ENCODE measurements around the gene ZFYVE27.

The ZFYVE27 gene

GRCh38 chr10:97726636-97727178 lies 10.2 kb upstream of the ZFYVE27 start:
- H3K27ac ChIP-seq = no peak overlapping the region
- no peak for TF ChIP-seq CTCF (IDR thresholded peaks at IDR 0.05)
- TF ChIP-seq ZFX (IDR thresholded peaks at IDR 0.05; ENCODE audit: borderline replicate concordance) = no peak

GRCh38 chr10:97729014-97729413 lies 7.9 kb upstream of the ZFYVE27 start:
- TF ChIP-seq CTCF (IDR thresholded peaks at IDR 0.05) (no peak), ZFX (IDR thresholded peaks at IDR 0.05; ENCODE audit: borderline replicate concordance) (no peak)
- no peak overlapping the region for H3K27ac ChIP-seq

- H3K27ac ChIP-seq = no peak overlapping the region
- TF ChIP-seq CTCF (IDR thresholded peaks at IDR 0.05) (peak; percentile 87), ZFX (IDR thresholded peaks at IDR 0.05; ENCODE audit: borderline replicate concordance) (no peak)
These were observed 5.4 kb upstream of the ZFYVE27 start for GRCh38 chr10:97731346-97732051.

- H3K27ac ChIP-seq = no peak overlapping the region
- TF ChIP-seq CTCF (IDR thresholded peaks at IDR 0.05) (peak; percentile 48), ZFX (IDR thresholded peaks at IDR 0.05; ENCODE audit: borderline replicate concordance) (no peak)
These were observed 4.9 kb upstream of the ZFYVE27 start for GRCh38 chr10:97732052-97732359.

- TF ChIP-seq ZFX (IDR thresholded peaks at IDR 0.05; ENCODE audit: borderline replicate concordance) = no peak
- no peak for TF ChIP-seq CTCF (IDR thresholded peaks at IDR 0.05)
- no peak overlapping the region for H3K27ac ChIP-seq
These were observed 3.7 kb upstream of the ZFYVE27 start for GRCh38 chr10:97733256-97733655.

GRCh38 chr10:97734021-97734420 lies 2.9 kb upstream of the ZFYVE27 start:
- H3K27ac ChIP-seq = no peak overlapping the region
- TF ChIP-seq CTCF (IDR thresholded peaks at IDR 0.05) (no peak), ZFX (IDR thresholded peaks at IDR 0.05; ENCODE audit: borderline replicate concordance) (no peak)

- no peak for TF ChIP-seq ZFX (IDR thresholded peaks at IDR 0.05; ENCODE audit: borderline replicate concordance)
- TF ChIP-seq CTCF (IDR thresholded peaks at IDR 0.05) = no peak
- peak overlapping the region; percentile 71 for H3K27ac ChIP-seq
These were observed 476 bp upstream of the ZFYVE27 start for GRCh38 chr10:97736403-97736901.
